SU-DHL-6 (cell line): Measurements from ENCODE around the gene OSGIN1.

ENCODE experiments used
- EZH2phosphoT487 ChIP-seq: fragments of 200-600 bp; sonication (generic), shearing (Covaris generic); conservative IDR thresholded peaks from 2 replicates; pipeline ENCODE4 v1.6.1; 2018; ENCODE audit warnings: mild to moderate bottlenecking, antibody characterized with exemption, low read length, moderate library complexity, mixed read lengths
- TF ChIP-seq, protein P1 (sequence below): fragments of 200-600 bp; sonication (generic); IDR thresholded peaks from one replicate; pipeline ENCODE4 v1.5.1; 2017; ENCODE audit warnings: antibody characterized with exemption, mild to moderate bottlenecking, low read length, moderate library complexity; ENCODE audit not compliant: insufficient read depth, poor library complexity, severe bottlenecking

DNA sequence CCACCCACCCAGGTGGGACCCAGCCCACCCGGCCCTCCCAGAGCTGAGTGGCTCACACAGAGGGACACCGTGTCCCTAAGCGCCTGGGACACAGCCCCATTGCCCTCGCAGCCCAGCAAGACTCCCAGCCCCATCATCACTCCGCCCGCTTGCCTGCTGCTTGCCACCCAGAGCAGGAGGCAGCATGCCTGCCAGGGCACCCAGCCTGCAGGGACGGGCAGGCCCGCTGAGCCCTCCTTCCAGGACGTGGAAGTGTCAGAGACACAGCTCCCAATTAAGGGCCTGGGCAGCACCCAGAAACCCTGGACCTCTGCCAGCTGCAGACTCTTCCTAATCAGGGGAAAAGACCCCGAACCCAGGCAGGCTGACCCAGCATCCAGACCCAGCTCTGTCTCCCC is 17.2 kb upstream of the OSGIN1 start:
- TF ChIP-seq, protein P1, sequence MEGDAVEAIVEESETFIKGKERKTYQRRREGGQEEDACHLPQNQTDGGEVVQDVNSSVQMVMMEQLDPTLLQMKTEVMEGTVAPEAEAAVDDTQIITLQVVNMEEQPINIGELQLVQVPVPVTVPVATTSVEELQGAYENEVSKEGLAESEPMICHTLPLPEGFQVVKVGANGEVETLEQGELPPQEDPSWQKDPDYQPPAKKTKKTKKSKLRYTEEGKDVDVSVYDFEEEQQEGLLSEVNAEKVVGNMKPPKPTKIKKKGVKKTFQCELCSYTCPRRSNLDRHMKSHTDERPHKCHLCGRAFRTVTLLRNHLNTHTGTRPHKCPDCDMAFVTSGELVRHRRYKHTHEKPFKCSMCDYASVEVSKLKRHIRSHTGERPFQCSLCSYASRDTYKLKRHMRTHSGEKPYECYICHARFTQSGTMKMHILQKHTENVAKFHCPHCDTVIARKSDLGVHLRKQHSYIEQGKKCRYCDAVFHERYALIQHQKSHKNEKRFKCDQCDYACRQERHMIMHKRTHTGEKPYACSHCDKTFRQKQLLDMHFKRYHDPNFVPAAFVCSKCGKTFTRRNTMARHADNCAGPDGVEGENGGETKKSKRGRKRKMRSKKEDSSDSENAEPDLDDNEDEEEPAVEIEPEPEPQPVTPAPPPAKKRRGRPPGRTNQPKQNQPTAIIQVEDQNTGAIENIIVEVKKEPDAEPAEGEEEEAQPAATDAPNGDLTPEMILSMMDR, result no peak
- no peak for TF ChIP-seq EZH2phosphoT487
